ENCODE results near the gene ZGRF1.

DNA sequence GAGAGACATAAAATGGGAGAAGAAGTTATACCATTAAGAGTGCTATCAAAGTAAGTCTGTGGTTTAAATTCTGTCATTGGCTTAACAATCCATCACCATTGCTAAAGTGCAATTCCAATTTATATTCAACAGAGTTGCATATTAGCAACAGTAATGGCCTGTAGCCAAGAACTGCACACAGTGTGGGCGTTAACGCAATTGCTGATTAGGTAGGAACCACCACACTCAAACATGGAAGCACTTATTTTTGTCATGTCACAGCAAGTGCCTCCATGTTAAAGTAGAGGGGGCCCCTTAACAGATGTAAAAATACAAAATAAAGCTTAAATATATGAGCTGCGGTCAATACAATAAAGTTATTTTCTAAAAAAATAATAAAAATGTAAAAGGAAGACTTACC is 11.1 kb upstream of the ZGRF1 start:
- TF ChIP-seq, protein P1, sequence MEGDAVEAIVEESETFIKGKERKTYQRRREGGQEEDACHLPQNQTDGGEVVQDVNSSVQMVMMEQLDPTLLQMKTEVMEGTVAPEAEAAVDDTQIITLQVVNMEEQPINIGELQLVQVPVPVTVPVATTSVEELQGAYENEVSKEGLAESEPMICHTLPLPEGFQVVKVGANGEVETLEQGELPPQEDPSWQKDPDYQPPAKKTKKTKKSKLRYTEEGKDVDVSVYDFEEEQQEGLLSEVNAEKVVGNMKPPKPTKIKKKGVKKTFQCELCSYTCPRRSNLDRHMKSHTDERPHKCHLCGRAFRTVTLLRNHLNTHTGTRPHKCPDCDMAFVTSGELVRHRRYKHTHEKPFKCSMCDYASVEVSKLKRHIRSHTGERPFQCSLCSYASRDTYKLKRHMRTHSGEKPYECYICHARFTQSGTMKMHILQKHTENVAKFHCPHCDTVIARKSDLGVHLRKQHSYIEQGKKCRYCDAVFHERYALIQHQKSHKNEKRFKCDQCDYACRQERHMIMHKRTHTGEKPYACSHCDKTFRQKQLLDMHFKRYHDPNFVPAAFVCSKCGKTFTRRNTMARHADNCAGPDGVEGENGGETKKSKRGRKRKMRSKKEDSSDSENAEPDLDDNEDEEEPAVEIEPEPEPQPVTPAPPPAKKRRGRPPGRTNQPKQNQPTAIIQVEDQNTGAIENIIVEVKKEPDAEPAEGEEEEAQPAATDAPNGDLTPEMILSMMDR (IDR thresholded peaks at IDR 0.05; ENCODE audit: poor library complexity, severe bottlenecking) = no peak
- TF ChIP-seq EZH2 (IDR thresholded peaks at IDR 0.05; ENCODE audit: borderline replicate concordance, insufficient read depth, low read length, poor library complexity, severe bottlenecking) = no peak
- no peak for TF ChIP-seq RAD21 (conservative IDR thresholded peaks at IDR 0.05)
- TF ChIP-seq TAF1 (IDR thresholded peaks at IDR 0.05; ENCODE audit: low read depth) = no peak
- no peak for TF ChIP-seq SMC3 (conservative IDR thresholded peaks at IDR 0.05; ENCODE audit: poor library complexity)
- TF ChIP-seq, protein P2, sequence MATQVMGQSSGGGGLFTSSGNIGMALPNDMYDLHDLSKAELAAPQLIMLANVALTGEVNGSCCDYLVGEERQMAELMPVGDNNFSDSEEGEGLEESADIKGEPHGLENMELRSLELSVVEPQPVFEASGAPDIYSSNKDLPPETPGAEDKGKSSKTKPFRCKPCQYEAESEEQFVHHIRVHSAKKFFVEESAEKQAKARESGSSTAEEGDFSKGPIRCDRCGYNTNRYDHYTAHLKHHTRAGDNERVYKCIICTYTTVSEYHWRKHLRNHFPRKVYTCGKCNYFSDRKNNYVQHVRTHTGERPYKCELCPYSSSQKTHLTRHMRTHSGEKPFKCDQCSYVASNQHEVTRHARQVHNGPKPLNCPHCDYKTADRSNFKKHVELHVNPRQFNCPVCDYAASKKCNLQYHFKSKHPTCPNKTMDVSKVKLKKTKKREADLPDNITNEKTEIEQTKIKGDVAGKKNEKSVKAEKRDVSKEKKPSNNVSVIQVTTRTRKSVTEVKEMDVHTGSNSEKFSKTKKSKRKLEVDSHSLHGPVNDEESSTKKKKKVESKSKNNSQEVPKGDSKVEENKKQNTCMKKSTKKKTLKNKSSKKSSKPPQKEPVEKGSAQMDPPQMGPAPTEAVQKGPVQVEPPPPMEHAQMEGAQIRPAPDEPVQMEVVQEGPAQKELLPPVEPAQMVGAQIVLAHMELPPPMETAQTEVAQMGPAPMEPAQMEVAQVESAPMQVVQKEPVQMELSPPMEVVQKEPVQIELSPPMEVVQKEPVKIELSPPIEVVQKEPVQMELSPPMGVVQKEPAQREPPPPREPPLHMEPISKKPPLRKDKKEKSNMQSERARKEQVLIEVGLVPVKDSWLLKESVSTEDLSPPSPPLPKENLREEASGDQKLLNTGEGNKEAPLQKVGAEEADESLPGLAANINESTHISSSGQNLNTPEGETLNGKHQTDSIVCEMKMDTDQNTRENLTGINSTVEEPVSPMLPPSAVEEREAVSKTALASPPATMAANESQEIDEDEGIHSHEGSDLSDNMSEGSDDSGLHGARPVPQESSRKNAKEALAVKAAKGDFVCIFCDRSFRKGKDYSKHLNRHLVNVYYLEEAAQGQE (IDR thresholded peaks at IDR 0.05; ENCODE audit: borderline replicate concordance) = no peak
